ENCODE measurements around the gene RPS28. TPM values are rescaled to one million over a fixed set of nuclear protein-coding genes. Genes with fewer than 3 reads are reported as not detected.

The RPS28 gene
- polyA plus RNA-seq, 1 experiment, result 424 TPM

DNA sequence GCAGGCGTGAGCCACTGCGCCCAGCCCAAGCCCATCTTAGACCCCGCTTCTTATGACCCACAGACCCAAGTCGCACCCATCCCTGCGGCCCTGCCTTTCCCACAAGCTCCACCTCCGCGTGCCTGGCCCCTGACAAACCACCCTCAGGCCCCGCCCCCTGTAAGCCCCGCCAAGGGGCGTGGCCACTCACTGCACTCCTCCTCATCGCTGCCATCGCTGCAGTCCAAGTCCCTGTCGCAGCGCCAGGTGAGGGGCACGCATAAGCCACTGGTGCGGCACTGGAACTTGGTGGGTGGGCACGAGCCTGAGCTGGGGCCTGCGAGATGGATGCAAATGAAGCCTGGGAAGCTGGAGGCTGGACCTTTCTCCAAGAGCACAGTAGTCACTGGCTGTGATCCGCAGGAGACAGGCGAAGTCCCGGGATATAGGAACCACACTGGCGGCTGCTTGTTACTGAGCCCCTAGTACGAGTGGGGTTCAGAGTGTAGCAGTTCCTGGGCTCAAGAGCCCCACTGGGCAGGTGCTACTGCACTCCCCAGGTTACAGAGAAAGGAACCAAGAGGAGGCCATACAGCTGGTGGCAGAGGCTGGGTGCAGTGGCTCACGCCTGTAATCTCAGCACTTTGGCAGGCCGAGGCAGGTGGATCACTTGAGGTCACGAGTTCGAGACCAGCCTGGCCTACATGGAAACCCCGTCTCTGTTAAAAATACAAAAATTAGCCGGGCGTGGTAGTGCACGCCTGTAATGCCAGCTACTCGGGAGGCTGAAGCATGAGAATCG, 16.3 kb upstream of the RPS28 start:
- ChIA-PET CTCF (no interaction called here), POLR2A (no interaction called here)
- Histone ChIP-seq H3K9me3 (ENCODE audit: control insufficient read depth, insufficient read depth, low read length) (peaks cover 6% of the 10 kb centered on the region; the same call in 1 of the 2 replicates), H3K27me3 (ENCODE audit: control insufficient read depth, insufficient read depth, low read length) (no peaks in the 10 kb centered on the region), H3K27ac (ENCODE audit: low read depth, low read length) (no peak overlapping the region), H3K4me3 (ENCODE audit: low read depth, low read length) (no peak overlapping the region)
- no peak for TF ChIP-seq CTCF (IDR thresholded peaks at IDR 0.05; ENCODE audit: low read depth, low read length)
- DNase-seq (ENCODE audit: low read depth, low spot score), result no peak

DNA sequence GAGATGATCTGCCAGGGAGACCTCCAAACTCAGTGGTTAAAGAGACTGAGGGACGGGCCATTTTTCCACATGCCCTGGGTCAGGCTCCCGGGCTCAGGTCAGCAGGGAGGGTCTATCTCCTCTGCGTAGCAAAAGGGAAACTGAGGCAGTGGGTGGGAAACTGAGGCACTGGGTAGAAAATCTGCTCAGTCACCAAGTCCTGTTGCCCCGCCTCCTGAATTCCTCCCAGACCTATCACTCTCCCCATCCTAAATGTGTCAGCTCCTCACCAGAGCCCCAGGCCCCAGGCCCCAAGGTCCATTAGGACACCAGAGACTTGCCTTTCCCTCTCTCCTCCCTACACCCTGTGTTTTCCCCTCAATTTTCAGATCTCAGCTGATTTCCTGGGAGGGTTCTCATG, 15.5 kb upstream of the RPS28 start:
- ChIA-PET POLR2A (no interaction called here), CTCF (interaction anchor here (0.5 to 0.6 kb wide), 2 partner anchors 53 to 275 kb away, joined by 3 to 5 read pairs; no protein-coding TSS in a partner anchor)
- Histone ChIP-seq H3K9me3 (ENCODE audit: control insufficient read depth, insufficient read depth, low read length) (peaks cover 6% of the 10 kb centered on the region; the same call in 1 of the 2 replicates), H3K27ac (ENCODE audit: low read depth, low read length) (no peak overlapping the region), H3K4me3 (ENCODE audit: low read depth, low read length) (no peak overlapping the region), H3K27me3 (ENCODE audit: control insufficient read depth, insufficient read depth, low read length) (no peaks in the 10 kb centered on the region)
- no peak for DNase-seq (ENCODE audit: low read depth, low spot score)
- TF ChIP-seq CTCF (IDR thresholded peaks at IDR 0.05; ENCODE audit: low read depth, low read length), result no peak

DNA sequence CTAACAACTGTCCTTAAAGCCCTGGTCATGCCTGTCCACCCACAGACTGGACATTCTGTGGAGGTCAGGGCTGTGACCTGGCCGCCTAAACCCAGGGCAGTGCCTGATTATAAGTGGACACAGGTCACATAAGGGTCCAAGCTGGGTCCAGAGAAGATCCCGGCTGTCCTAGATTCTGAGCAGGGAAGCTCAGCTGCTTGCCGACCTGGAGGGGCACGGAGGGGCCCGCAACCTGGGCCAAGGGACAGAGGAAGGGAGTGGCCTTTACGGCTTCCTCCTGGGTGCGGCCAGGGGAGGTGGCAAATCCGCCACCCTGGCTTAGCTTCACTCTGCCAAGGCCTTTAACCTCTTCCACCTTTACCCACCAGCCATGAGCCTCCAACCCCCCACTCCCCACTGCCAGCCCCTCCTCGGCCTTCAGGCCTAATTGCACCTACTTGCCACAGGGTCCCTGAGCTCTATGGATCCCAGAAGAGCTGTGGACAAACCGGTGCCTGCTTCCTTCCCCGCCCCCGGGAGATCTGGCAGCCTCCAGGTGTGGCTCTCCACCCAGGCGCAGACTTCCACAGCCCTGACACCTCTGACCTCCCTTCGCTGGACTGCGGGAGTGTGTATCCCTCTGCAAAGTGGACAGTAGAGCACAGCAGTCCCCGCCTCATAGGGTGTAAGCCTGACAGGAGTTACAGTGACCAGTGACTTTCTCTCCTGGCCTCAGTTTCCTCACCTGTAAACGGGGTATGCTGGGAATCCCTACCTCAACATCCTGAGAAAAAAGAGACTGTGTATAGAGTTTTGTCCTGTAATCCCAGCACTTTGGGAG, 14.9 kb upstream of the RPS28 start:
- no peak overlapping the region for H3K27ac ChIP-seq (ENCODE audit: low read depth, low read length)
- peaks cover 6% of the 10 kb centered on the region; the same call in 1 of the 2 replicates for H3K9me3 ChIP-seq (ENCODE audit: control insufficient read depth, insufficient read depth, low read length)
- H3K4me3 ChIP-seq (ENCODE audit: low read depth, low read length), result no peak overlapping the region
- ChIA-PET CTCF (interaction anchor here (0.6 kb wide), 1 partner anchor 41 kb away, joined by 3 read pairs; no protein-coding TSS in a partner anchor), POLR2A (no interaction called here)
- H3K27me3 ChIP-seq (ENCODE audit: control insufficient read depth, insufficient read depth, low read length), result no peaks in the 10 kb centered on the region
- no peak for TF ChIP-seq CTCF (IDR thresholded peaks at IDR 0.05; ENCODE audit: low read depth, low read length)
- no peak for DNase-seq (ENCODE audit: low read depth, low spot score)

DNA sequence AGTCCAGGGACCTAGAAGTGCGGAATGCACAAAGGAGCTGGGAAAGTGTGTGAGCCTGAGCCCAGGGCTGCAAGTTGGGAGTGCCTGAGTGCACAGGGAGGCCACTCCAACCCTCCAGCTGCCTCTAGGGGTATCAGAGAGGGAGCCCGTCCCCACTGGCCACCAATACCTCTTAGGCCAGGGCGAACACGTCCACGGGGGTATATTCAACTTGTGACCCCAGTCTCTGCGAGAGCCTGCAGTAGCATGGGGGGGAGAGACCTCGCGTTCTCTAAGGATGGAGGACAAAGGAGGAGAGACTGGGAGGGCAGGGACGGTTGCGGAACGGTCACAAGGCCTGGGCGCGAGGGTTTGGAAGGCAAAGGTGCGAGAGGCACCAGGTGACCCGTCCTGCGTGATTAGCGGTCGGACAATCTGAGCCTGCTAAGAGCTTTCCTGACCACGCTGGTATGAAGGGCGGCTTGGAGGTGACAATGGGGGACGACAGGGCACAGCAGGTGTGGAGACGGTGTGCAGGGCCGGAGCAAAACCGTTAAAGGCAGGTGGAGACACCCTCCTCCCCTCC, 13.8 kb upstream of the RPS28 start:
- no peak overlapping the region for H3K27ac ChIP-seq (ENCODE audit: low read depth, low read length)
- H3K27me3 ChIP-seq (ENCODE audit: control insufficient read depth, insufficient read depth, low read length), result no peaks in the 10 kb centered on the region
- DNase-seq (ENCODE audit: low read depth, low spot score), result no peak
- peaks cover 6% of the 10 kb centered on the region; the same call in 1 of the 2 replicates for H3K9me3 ChIP-seq (ENCODE audit: control insufficient read depth, insufficient read depth, low read length)
- ChIA-PET POLR2A (interaction anchor here (0.7 to 1.4 kb wide), 2 partner anchors 14 to 207 kb away, joined by 3 read pairs; partner anchors contain the start of genes NDUFA7, RPS28 and ZNF414), CTCF (interaction anchor here (0.7 kb wide), 1 partner anchor 1529 kb away, joined by 3 read pairs; no protein-coding TSS in a partner anchor)
- peak overlapping the region; percentile 75 for H3K4me3 ChIP-seq (ENCODE audit: low read depth, low read length)
- no peak for TF ChIP-seq CTCF (IDR thresholded peaks at IDR 0.05; ENCODE audit: low read depth, low read length)

All from AG04450 (cell line).